ENCODE results near the gene POLR2E. TPM values are rescaled to one million over a fixed set of nuclear protein-coding genes. Genes with fewer than 3 reads are reported as not detected.

POLR2E gene
- total RNA-seq, 1 experiment from 2014 or later = 281 TPM

DNA sequence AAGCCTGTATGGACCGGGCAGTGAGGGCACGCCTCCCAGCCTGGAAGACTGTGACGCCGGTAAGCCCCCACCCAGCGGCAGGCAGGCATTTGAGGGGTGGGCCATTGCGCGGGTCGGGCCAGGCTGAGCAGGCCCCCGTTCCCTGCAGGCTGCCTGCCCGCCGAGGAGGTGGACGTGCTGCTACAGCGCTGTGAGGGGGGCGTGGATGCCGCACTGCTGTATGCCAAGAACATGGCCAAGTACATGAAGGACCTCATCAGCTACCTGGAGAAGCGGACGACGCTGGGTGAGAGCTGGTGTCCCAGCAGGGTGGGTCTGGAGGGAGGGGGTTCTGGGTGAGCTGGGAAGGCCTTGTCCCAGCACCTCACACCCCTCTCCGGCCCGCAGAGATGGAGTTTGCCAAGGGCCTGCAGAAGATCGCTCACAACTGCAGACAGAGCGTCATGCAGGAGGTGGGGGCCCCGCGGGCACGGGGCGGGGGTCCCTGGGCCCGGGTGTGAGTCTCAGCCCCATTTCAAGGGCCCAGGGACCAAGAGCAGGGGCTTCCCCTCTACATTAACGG, 21.1 kb downstream of the POLR2E start (continued):
- TF ChIP-seq CTCF (IDR thresholded peaks at IDR 0.05 in 2 of 3, conservative IDR thresholded peaks at IDR 0.05 in 1 of 3; ENCODE audit: borderline replicate concordance in 1 of 3, insufficient read depth in 1 of 3, low read depth in 2 of 3, low read length in 2 of 3) = no peak
- TF ChIP-seq SIN3A (IDR thresholded peaks at IDR 0.05; ENCODE audit: low read depth) = no peak
- TF ChIP-seq, protein P1, sequence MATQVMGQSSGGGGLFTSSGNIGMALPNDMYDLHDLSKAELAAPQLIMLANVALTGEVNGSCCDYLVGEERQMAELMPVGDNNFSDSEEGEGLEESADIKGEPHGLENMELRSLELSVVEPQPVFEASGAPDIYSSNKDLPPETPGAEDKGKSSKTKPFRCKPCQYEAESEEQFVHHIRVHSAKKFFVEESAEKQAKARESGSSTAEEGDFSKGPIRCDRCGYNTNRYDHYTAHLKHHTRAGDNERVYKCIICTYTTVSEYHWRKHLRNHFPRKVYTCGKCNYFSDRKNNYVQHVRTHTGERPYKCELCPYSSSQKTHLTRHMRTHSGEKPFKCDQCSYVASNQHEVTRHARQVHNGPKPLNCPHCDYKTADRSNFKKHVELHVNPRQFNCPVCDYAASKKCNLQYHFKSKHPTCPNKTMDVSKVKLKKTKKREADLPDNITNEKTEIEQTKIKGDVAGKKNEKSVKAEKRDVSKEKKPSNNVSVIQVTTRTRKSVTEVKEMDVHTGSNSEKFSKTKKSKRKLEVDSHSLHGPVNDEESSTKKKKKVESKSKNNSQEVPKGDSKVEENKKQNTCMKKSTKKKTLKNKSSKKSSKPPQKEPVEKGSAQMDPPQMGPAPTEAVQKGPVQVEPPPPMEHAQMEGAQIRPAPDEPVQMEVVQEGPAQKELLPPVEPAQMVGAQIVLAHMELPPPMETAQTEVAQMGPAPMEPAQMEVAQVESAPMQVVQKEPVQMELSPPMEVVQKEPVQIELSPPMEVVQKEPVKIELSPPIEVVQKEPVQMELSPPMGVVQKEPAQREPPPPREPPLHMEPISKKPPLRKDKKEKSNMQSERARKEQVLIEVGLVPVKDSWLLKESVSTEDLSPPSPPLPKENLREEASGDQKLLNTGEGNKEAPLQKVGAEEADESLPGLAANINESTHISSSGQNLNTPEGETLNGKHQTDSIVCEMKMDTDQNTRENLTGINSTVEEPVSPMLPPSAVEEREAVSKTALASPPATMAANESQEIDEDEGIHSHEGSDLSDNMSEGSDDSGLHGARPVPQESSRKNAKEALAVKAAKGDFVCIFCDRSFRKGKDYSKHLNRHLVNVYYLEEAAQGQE (IDR thresholded peaks at IDR 0.05; ENCODE audit: low read depth) = no peak
- TF ChIP-seq ELF1 (IDR thresholded peaks at IDR 0.05; ENCODE audit: borderline replicate concordance, low read depth) = no peak

DNA sequence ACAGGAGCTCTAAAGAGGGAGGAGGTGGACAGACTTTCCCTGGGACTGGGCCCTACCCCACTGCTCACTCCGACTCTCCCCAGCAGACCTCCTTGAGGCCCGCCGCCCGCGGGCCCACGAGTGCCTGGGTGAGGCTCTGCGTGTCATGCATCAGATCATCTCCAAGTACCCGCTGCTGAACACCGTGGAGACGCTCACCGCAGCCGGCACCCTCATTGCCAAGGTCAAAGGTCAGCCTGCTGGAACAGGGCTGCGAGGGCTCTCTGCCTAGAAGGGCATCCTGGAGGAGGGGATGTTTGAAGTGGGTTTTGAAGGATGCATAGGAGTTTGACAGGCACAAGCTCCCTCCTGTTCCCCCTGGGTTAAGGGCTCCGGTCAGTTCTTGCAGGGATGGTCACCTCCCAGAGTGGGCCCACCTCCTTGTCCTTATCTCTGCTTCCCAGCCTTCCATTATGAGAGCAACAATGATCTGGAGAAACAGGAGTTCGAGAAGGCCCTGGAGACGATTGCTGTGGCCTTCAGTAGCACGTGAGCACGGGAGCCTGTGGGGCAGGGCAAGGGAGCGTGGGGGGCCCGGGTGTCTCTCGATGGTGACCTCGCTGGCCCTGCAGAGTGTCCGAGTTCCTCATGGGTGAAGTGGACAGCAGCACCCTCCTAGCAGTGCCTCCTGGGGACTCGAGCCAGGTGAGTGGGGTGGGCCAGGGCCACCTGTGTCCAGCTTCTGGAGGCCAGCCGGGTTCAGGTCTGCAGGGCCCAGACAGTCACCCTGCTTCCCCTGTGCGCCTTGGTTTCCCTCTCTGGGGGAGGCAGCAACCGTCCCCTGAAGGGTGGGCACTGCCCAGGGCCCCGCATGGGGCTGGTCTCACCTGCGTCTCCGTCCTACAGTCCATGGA, 21.9 kb downstream of the POLR2E start:
- CTCF ChIA-PET = no interaction called here
- Histone ChIP-seq H3K79me2 (ENCODE audit: insufficient read depth, low read length) (peaks cover 6% of the 10 kb centered on the region; the same call in 1 of the 2 replicates), H3K9me3 (ENCODE audit: control insufficient read depth in 1 of 2, insufficient read depth in 1 of 2, low read depth in 1 of 2, low read length in 2 of 2) (no peaks in the 10 kb centered on the region), H3K9ac (ENCODE audit: low read length) (no peak overlapping the region), H3K36me3 (ENCODE audit: control insufficient read depth in 1 of 2, insufficient read depth in 2 of 2, low read length in 2 of 2) (peaks cover 0 to 10% of the 10 kb centered on the region in 2 experiments; a peak in 1 of 4 replicates), H3K27me3 (ENCODE audit: insufficient read depth, low read length) (no peaks in the 10 kb centered on the region), H3K4me3 (replicated peaks in 1 of 2; ENCODE audit: low read depth in 1 of 2, low read length in 2 of 2) (no peak overlapping the region), H2AFZ (ENCODE audit: low read depth, low read length, poor library complexity, severe bottlenecking) (no peak overlapping the region), H3K4me2 (ENCODE audit: low read length) (no peak overlapping the region), H3K9me2 (ENCODE audit: insufficient read depth) (no peaks in the 10 kb centered on the region), H3K27ac (ENCODE audit: low read depth, low read length) (no peak overlapping the region; the same call in 1 of the 2 replicates), H4K20me1 (ENCODE audit: insufficient read depth) (no peaks in the 10 kb centered on the region), H3K4me1 (ENCODE audit: control insufficient read depth in 1 of 2, insufficient read depth in 2 of 2, low read length in 2 of 2) (peaks cover 7 to 29% of the 10 kb centered on the region in 2 experiments)
- RAD21 ChIA-PET (ENCODE audit: low non-redundant PET in 1 of 2, low total read pairs in 2 of 2, uncharacterized antibody in 2 of 2, unreplicated experiment in 2 of 2) = no interaction called here
- ATAC-seq (no peak), DNase-seq (ENCODE audit: low read depth, low spot score) (no peak)
- intact Hi-C loops (cut with micrococcal nuclease) = no loop called here
- no TSS peak for BruUV-seq (replicated peaks)
- POLR2A ChIA-PET = no interaction called here
- TF ChIP-seq EGR1 (IDR thresholded peaks at IDR 0.05; ENCODE audit: low read depth) = no peak
- TF ChIP-seq ATF3 (IDR thresholded peaks at IDR 0.05) = no peak
- TF ChIP-seq ELF1 (IDR thresholded peaks at IDR 0.05; ENCODE audit: borderline replicate concordance, low read depth) = no peak
- no peak for TF ChIP-seq RAD21 (IDR thresholded peaks at IDR 0.05; ENCODE audit: low read depth)
- TF ChIP-seq EZH2phosphoT487 (IDR thresholded peaks at IDR 0.05; ENCODE audit: borderline replicate concordance) = no peak
- TF ChIP-seq CBX3 (IDR thresholded peaks at IDR 0.05; ENCODE audit: low read depth) = no peak
- no peak for TF ChIP-seq CEBPB (IDR thresholded peaks at IDR 0.05; ENCODE audit: low read depth)
- no peak for TF ChIP-seq FOSL1 (IDR thresholded peaks at IDR 0.05; ENCODE audit: low read depth)
- TF ChIP-seq SP1 (IDR thresholded peaks at IDR 0.05; ENCODE audit: low read depth) = no peak
- TF ChIP-seq, protein P1 (IDR thresholded peaks at IDR 0.05; ENCODE audit: low read depth) = no peak
- no peak for TF ChIP-seq POLR2AphosphoS5 (IDR thresholded peaks at IDR 0.05; ENCODE audit: low read depth, low read length)
- TF ChIP-seq SIN3A (IDR thresholded peaks at IDR 0.05; ENCODE audit: low read depth) = no peak
